Activated CD8-positive, alpha-beta memory T cell treated with anti-CD3 and anti-CD28 coated beads, Interleukin-2, amount 50 U/mL, for 24 hours (primary cell): ENCODE results near the gene PIGBOS1.

Experiments used
- DNase-seq: peaks from one replicate; pipeline ENCODE4 v3.0.0-alpha.2; 2020; ENCODE audit errors: extremely low read depth

The PIGBOS1 gene

DNA sequence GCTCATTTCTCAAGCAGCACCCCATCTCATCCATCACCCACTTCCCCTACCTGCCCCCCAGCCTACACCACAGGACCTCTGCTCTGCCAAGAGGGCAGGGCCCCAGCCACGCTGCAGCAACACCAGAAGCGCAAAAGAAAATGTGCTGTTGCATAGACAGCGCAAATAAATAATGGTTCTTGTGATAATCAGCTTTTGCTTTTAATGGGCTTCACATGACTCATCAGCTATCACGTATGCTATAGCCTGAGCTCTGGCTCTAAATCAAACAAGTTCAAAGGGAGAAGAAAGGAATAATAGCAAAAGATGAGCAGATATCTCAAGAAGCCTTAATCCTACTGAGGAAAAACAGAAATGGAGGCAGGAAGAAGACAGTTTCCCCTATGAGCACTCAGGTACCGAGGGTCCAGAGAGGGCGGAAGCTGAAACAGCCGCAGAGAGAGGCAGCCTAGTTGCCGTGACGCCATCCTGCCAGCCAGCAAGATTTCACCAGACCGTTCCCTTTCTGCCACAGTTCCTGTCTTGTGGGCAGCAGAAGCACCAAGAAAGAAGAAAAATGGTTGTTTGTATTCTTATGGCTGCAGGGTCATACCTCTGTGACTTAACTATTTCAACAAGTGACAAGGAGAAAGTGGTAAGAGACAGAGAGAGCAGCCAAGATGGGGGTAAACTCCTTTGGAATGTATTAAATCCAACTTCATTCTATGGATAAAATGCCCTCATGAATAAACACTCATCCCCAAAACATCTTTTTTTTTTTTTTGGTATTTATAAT is 51.3 kb downstream of the PIGBOS1 start:
- DNase-seq, result no peak
